GM18951 (cell line): ENCODE measurements around the gene SFTPB.

Experiments used
- POLR2A ChIP-seq: IDR thresholded peaks from 4 replicates; pipeline ENCODE4 v1.6.1; 2011; ENCODE audit warnings: mild to moderate bottlenecking; ENCODE audit not compliant: insufficient read length, insufficient read depth; ENCODE audit errors: extremely low read depth
- in situ Hi-C: fragments of 300-500 bp; cut with MboI; formaldehyde crosslinking; loops from one replicate; pipeline ENCODE4 v1.12.0; 2022; ENCODE audit warnings: low sequenced_read_pairs, mixed read lengths, inconsistent platforms; ENCODE audit not compliant: unreplicated experiment

SFTPB gene

DNA sequence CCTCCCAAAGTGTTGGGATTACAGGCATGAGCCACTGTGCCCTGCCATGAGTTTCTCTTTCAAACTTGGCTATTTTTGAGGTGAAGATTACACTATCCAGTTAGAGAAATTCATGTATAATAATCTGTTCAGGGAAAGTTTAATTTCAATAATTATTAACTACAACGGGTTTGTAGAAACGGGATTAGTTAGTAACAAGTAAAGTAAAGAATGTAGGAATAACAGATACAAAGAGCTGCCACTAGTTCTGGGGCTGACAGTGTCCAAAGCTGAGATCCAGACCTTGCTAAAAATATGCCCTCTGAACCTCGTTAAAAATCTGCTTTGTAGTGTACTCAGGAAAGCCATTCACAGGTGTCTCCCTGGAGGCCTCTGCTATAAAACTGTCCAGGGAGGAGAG is 16.9 kb downstream of the SFTPB start:
- in situ Hi-C loops = no loop called here
- no peak for TF ChIP-seq POLR2A

DNA sequence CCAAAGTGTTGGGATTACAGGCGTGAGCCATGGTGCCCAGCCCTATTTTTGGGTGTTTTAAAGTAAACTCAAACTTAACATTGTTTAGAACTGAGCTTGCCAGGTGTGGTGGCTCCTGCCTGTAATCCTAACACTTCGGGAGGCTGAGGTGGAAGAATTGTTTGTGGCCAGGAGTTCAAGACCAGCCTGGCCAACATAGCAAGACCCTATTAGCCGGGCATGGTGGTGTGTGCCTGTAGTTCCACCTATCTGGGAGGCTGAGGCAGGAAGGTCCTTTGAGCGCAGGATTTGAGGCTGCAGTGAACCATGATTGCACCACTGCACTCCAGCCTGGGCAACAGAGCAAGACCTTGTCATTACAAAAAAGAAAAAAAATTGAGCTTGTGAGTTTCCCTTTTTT is 17.5 kb downstream of the SFTPB start:
- TF ChIP-seq POLR2A = no peak

GRCh38 chr2:85649201-85650190 is 18.5 kb downstream of the SFTPB start:
- in situ Hi-C loops = no loop called here
- no peak for TF ChIP-seq POLR2A

More for the DNA sequence above, 17.5 kb downstream of the SFTPB start:
- in situ Hi-C loops = no loop called here

- in situ Hi-C loops = no loop called here
- no peak for TF ChIP-seq POLR2A
Measured at GRCh38 chr2:85648619-85649018, 19.4 kb downstream of the SFTPB start.

DNA sequence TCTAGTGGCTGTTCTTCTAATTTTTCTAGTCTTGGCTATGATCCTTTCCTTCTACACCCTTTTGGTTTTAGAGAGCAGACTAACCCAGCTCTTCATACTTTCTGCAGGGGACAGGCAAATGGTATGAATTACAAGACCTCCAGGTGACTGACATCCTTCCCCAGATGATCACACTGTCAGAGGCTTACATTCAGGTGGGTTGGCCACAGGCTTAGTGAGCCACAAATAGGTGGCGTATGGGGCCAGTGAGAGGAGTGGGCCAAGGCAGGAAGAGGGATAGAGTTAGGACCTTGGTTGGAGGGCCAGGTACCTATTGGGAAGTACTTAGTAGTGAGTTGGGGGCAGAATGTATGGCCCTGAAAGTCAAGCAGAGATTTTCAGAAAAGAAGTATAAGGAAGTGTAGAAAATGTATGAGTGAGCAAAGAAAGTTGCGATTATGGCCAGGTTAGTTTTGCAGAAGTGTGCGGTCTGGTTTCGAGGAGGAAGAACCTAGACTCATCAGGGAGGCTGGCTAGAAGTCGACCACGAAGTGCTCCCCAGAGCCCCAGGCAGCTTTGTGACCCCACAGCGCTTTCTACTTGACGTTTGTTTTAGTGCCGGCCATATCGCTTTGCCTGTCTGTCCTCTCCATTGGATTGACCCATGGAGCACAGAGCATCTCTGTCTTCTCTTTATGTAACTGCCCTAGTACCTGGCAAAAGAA is 20.0 kb downstream of the SFTPB start:
- TF ChIP-seq POLR2A = no peak
- in situ Hi-C loops = no loop called here

DNA sequence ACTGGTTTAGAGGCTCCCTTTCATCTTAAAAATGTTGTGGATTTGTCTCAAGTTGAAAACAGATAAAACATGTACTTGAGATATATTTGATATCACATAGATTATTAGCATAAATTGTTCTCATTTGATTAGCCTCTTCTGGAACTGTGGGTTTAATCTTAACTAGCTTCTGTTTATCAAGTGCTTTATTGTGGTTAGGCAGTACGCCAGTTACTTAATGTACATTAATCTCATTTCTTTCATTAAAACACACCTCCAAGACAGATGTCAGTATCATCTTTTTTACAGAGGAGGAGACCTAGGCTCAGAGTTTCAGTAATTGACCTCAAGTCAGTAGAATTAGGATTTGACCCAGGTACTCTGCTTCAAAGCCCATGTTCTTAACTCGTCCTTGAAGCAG is 21.8 kb downstream of the SFTPB start:
- in situ Hi-C loops = no loop called here
- no peak for TF ChIP-seq POLR2A

DNA sequence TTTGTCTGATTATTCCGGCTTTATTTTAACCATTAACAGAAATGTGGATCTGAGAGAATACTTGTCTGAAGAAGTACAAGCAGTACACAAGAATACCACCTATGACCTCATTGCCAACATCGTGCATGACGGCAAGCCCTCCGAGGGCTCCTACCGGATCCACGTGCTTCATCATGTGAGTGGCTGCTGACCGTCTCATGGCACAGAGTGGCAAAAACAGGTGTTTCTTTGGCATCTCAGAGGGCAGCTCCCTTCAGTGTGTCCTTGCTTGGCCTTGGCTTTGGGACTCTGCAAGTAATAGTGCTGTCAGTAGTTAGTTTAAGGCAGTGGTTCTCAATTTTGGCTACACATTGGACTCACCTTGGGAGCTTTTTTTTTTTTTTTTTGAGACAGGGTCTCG is 23.1 kb downstream of the SFTPB start:
- in situ Hi-C loops = no loop called here
- no peak for TF ChIP-seq POLR2A

GRCh38 chr2:85642725-85643124 is 25.3 kb downstream of the SFTPB start:
- in situ Hi-C loops = no loop called here
- no peak for TF ChIP-seq POLR2A

DNA sequence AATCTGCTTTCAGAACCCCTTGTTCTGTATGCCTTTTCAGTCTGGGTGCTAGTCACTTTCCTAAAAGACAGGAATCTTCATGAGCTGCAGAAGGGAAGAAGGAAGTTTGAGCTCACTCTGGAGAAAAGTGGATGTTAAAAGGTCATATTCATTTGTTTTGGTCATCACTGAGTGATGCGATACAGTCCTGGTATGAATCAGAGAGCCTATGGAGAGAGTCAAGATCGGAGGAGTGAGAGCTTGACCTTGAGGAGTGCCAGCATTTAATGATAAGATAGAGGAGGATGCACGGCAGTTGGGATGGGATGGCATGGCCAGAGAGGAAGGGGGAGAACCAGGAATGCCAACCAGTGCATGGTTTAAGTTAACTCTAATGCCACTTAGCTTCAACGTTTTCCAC is 32.4 kb downstream of the SFTPB start:
- in situ Hi-C loops = no loop called here
- no peak for TF ChIP-seq POLR2A

DNA sequence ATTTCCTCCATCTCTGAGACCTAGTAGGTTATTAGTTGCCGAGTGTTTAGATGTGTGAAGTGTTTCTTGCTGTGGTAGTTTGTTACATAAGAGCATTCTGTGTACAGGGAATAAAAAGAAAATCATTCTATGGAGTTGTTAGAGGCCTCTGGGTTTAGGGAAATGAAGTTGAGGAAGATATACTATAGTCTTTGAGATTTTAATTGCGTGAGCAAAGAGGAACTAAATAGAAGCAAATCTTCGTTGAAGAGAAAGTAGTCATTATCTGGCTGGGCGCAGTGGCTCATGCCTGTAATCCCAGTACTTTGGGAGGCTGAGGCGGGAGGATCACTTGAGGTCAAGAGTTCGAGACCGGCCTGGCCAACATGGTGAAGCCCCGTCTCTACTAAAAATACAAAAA is 33.0 kb downstream of the SFTPB start:
- in situ Hi-C loops = no loop called here
- TF ChIP-seq POLR2A = no peak

- in situ Hi-C loops = no loop called here
- no peak for TF ChIP-seq POLR2A
Measured at GRCh38 chr2:85631316-85631715, 36.7 kb downstream of the SFTPB start.

DNA sequence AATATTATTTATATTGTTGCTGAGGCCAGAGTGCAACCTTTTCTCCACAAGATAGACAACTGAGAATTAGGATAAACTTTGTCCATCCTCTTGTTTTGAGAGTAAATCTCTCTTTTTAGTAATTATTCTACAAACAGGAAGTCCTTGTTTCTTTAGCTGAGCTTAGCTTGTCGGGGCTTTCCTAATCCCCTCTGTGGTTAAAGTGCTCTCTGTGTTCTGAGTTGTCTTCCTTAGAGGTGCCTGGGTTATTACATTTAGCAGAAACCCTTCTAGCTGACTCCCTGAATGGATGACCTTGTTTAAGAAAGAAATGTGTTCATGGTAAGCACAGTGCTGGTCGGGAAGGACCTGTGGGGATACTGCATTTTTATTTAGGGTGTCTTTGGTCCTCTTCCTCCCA is 39.3 kb downstream of the SFTPB start:
- TF ChIP-seq POLR2A = no peak
- in situ Hi-C loops = no loop called here

GRCh38 chr2:85623991-85624390 is 44.0 kb downstream of the SFTPB start:
- in situ Hi-C loops = no loop called here
- TF ChIP-seq POLR2A = no peak

DNA sequence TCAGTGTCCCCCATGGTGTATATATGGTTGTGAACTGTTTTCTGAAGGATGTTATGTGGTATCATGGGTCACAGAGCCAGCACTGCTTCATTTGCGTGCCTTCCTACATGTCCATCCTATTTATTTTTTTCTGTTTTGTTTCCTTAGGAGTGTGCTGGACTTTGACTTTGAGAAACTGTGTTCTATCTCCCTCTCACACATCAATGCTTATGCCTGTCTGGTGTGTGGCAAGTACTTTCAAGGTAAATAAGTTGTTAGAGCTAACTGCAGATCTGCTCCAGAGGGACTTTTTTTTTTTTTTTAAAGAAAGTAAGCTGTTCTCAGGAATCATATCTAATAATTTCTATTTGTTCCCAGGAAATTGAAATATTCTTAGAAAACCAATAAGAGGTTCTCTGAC is 46.7 kb downstream of the SFTPB start:
- TF ChIP-seq POLR2A = no peak
- in situ Hi-C loops = no loop called here
